Vagina (tissue), 2 donors: Measurements from ENCODE around the gene C2CD2.

Experiments used
- POLR2A ChIP-seq, 2 donors: fragments of 450-650 bp; IDR thresholded peaks; one replicate each; pipeline ENCODE4 v1.6.1; 2017; ENCODE audit warnings: antibody characterized with exemption in 2 of 2, mild to moderate bottlenecking in 2 of 2, moderate library complexity in 2 of 2
- POLR2AphosphoS5 ChIP-seq, 2 donors: sonication (generic); formaldehyde crosslinking; IDR thresholded peaks; one replicate each; pipeline ENCODE4 v1.9.0; 2017; ENCODE audit warnings: antibody characterized with exemption in 2 of 2, mild to moderate bottlenecking in 2 of 2, low read depth in 1 of 2; ENCODE audit not compliant: insufficient read depth in 1 of 2
- TF ChIP-seq, protein P1 (sequence below), 3 experiments: fragments of 450-650 bp in 2 of 3; fragments of 200-600 bp in 1 of 3; sonication (generic) in 1 of 3; IDR thresholded peaks; one replicate each; pipeline ENCODE4 v1.5.1; 2017 to 2019; ENCODE audit warnings: antibody characterized with exemption in 3 of 3, mild to moderate bottlenecking in 2 of 3, moderate library complexity in 2 of 3

GRCh38 chr21:41967708-41968107, 13.9 kb upstream of the C2CD2 start:
- TF ChIP-seq, protein P1, sequence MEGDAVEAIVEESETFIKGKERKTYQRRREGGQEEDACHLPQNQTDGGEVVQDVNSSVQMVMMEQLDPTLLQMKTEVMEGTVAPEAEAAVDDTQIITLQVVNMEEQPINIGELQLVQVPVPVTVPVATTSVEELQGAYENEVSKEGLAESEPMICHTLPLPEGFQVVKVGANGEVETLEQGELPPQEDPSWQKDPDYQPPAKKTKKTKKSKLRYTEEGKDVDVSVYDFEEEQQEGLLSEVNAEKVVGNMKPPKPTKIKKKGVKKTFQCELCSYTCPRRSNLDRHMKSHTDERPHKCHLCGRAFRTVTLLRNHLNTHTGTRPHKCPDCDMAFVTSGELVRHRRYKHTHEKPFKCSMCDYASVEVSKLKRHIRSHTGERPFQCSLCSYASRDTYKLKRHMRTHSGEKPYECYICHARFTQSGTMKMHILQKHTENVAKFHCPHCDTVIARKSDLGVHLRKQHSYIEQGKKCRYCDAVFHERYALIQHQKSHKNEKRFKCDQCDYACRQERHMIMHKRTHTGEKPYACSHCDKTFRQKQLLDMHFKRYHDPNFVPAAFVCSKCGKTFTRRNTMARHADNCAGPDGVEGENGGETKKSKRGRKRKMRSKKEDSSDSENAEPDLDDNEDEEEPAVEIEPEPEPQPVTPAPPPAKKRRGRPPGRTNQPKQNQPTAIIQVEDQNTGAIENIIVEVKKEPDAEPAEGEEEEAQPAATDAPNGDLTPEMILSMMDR (IDR thresholded peaks at IDR 0.05): no peak
- TF ChIP-seq POLR2A (IDR thresholded peaks at IDR 0.05) (no peak), POLR2AphosphoS5 (IDR thresholded peaks at IDR 0.05; ENCODE audit: insufficient read depth in 1 of 2, low read depth in 1 of 2) (no peak)
